Thyroid gland (tissue), 4 donors: Measurements from ENCODE around the gene GPR42.

Experiments used
- POLR2A ChIP-seq, 2 donors: fragments of 450-650 bp; IDR thresholded peaks; one replicate each; pipeline ENCODE4 v1.6.1; 2017; ENCODE audit warnings: antibody characterized with exemption in 2 of 2, mild to moderate bottlenecking in 2 of 2, moderate library complexity in 1 of 2
- TF ChIP-seq, protein P1 (sequence below), 6 experiments: fragments of 200-600 bp in 3 of 6; fragments of 450-650 bp in 3 of 6; sonication (generic) in 3 of 6; IDR thresholded peaks; one replicate each; pipeline ENCODE4 v1.5.1; 2016 to 2019; ENCODE audit warnings: antibody characterized with exemption in 6 of 6, mild to moderate bottlenecking in 2 of 6, inconsistent platforms in 1 of 6, moderate library complexity in 1 of 6

DNA sequence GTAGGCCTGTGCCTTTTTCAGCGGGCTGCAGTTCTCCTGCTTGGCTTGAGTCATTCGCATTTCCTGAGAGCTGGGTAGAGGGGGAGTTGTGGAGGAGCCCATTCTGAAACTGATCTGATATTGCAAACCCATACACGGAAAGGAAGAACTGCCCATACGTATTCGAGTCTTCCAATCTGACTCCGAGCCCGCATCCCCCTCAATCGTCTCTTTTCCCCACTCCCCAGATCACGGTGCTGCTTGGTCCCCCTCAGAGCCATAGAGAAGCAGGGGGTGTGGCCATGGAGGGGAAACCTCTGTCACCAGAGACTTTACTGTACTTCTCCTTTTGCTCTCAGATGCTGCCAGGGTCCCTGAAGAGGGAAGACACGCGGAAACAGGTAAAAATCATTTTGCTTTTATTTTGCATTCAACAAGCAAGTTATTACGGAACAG lies 42.0 kb upstream of the GPR42 start, which contains the start of gene CD22:
- TF ChIP-seq, protein P1, sequence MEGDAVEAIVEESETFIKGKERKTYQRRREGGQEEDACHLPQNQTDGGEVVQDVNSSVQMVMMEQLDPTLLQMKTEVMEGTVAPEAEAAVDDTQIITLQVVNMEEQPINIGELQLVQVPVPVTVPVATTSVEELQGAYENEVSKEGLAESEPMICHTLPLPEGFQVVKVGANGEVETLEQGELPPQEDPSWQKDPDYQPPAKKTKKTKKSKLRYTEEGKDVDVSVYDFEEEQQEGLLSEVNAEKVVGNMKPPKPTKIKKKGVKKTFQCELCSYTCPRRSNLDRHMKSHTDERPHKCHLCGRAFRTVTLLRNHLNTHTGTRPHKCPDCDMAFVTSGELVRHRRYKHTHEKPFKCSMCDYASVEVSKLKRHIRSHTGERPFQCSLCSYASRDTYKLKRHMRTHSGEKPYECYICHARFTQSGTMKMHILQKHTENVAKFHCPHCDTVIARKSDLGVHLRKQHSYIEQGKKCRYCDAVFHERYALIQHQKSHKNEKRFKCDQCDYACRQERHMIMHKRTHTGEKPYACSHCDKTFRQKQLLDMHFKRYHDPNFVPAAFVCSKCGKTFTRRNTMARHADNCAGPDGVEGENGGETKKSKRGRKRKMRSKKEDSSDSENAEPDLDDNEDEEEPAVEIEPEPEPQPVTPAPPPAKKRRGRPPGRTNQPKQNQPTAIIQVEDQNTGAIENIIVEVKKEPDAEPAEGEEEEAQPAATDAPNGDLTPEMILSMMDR (IDR thresholded peaks at IDR 0.05) = no peak
- no peak for TF ChIP-seq POLR2A (IDR thresholded peaks at IDR 0.05)
